Hindlimb muscle (tissue), 1 donor: ENCODE data around the gene GNB1L. TPM values are rescaled to one million over a fixed set of nuclear protein-coding genes. Genes with fewer than 3 reads are reported as not detected.
"Not testable (repeated sequence)": the region's sequence is repeated elsewhere in the genome, so short reads cannot be mapped to it uniquely, and the experiment has no call there.

Experiments
- DNase-seq: peaks from one replicate; pipeline ENCODE4 v3.0.0-alpha.2; 2013
- polyA plus RNA-seq: library from polyadenylated mRNA; unstranded; fragments of 120-200 nt; gene quantifications from one replicate; pipeline ENCODE4 v1.2.1, GENCODE V29; 2013; ENCODE audit not compliant: insufficient read length

Gene GNB1L
- polyA plus RNA-seq, 1 donor, result 4.3 TPM

DNA sequence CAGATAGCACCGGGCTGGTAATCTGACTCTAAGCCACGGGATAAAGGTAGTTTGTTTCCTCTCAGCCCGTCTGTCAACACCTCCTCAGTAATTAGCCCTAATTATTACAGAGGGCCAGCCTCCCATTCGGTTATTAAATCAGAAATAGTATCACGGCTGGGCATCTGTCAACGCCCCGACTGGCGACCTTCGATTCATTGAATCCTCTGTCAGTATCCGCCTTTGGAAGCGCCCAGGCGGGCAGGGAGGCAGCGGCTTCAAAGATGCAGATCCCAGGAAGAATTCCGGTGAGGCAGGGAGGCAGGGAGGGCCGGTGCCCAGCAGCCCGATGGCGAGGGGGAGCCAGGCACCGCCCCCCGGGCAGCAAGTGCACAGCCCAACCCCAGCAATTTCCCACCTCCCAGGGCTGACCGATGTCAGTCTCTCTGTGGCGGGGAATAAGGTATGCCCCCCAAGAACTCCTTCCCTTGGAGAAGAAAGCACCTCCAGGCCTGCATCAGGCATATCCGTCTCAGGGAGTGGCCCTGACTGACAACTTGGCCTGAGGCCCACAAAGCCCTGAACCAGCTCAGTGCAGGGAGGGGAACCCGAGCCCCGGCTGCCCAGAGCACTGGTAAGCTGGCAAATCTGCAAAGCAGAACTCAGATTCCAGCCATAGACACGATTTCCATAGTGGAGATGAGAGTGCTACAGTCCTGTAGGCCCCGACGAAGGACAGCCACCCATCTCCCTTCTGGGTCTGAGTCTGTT lies 11.4 kb downstream of the GNB1L start:
- DNase-seq, result no peak

- DNase-seq, result no peak
Observed at GRCh38 chr22:19842393-19843106, 12.1 kb downstream of the GNB1L start.

- no peak for DNase-seq
Observed at GRCh38 chr22:19841641-19842392, 12.9 kb downstream of the GNB1L start.

DNA sequence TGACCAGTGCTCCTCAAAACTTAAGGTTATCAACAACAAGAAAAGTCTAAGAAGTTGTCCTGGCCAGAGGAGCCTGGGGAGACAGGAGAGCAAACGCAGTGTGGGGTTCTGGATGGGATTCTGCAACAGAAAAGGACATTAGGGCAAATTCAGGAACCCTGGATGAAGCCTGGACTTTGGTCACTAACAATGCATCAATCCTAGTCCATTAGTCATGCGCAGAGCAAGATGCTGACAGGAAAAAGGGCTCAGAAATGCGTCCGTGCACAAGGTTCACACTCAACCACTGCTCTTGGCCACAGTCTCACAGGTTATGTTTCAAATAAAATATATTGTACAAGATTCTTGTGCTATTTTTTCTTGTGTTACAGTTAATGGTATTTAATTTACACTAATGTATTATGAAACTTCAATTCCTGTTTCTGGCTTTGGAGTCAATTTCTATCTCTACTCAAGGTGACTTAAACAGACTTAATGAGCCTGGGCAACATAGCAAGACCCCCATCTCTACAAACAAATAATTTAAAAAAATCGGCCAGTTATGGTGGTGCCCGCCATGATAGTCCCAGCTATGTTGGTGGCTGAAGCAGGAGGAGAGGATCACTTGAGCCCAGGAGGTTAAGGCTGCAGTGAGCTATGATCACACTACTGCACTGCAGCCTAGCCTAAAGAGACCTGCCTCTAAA lies 13.6 kb downstream of the GNB1L start:
- DNase-seq, result no peak

GRCh38 chr22:19840059-19840458 lies 14.6 kb downstream of the GNB1L start:
- DNase-seq, result no peak

DNA sequence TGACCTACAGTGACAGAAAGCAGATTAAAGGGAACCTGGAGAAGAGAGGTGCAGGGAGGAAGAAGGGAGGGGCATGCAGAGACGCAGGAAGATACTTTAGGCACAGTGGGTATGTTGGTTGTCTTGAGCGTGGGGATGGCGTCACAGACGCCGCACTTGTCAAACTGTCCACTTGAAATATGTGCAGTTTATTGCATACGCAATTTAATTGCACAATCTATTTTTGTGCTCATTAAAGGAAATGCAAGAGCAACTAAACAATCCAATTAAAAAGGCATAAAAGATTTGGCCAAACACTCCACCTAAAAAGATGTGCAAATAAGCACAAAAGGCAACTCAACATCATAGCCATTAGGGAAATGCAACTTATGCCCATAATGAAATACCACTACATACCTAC lies 16.8 kb downstream of the GNB1L start:
- no peak for DNase-seq

DNA sequence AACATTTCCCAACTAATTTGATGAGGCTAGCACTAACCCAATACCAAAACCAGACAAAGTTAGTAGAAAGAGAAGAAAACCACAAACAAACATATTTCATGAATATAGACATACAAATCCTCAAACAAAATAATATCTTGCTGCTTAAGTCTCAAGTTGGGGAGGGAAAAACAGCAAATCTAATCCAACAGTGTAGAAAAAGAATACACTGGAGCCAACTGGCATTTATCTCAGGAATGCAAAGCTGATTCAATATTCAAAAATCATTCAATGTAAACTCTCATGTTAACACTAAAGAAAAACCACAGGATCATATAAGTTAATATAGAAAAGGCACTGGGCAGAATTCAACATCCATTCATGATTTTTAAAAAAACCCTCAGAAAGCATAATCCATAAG lies 18.2 kb downstream of the GNB1L start:
- DNase-seq, result no peak

DNA sequence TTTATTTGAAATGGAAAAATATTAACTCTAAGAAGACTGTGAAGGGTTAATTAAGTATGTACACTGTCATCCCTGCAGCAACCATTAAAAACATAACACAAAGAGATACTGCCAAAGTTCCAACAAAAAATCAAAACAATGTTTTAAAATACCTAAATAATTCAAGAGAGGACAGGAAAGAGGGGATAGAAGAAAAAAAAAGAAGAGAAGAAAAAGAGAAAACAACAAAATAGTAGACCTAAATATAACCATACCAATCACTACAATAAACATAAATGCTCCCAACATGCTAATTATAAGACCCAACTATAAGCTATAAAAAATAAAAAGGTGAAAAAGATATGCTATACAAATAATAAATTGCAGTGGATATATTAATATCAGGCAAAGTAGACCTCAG lies 20.1 kb downstream of the GNB1L start:
- DNase-seq, result no peak

DNA sequence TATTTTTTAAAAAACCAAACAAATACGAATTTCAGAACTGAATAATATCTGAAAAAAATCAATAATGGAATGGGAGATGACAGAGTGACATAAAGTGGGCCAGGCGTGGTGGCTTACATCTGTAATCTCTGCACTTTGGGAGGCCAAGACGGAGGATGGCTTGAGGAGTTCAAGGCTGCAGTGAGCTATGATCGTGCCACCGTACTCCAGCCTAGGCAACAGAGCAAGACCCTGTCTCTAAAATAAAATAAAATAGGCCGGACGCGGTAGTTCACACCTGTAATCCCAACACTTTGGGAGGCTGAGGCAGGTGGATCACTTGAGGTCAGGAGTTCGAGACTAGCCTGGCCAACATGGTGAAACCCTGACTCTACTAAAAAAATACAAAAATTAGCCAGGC lies 21.3 kb downstream of the GNB1L start:
- DNase-seq, result not testable (repeated sequence)

DNA sequence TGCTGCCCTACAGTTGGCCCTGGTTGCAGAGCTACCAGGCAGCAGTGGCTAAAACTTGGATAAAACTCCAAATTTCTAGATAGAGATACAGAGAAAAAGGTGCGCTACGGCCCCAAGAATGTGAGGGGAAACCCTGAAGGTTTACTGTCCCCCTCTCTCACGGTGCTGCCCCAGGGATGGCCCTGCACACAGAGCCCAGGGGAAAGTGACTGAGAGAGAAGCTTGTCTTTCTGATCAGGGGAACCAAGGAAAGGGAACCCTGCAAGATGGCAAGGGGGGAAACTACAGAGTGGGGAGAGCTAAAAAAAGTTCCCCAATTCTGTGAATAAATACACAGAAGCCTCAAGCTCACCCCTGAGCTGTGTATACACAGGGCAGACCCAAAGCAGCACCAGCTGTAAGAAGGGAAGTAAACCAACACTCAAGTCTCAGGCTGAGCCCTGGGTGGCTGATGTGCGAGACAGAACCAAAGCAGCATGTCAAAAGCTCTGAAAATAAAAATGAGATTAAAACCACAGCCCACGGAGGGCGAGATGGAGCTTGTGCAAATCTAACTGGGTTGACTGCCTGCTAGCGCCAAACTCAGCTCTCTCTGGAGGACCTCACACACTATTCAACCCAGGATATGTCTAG lies 22.1 kb downstream of the GNB1L start:
- no peak for DNase-seq

DNA sequence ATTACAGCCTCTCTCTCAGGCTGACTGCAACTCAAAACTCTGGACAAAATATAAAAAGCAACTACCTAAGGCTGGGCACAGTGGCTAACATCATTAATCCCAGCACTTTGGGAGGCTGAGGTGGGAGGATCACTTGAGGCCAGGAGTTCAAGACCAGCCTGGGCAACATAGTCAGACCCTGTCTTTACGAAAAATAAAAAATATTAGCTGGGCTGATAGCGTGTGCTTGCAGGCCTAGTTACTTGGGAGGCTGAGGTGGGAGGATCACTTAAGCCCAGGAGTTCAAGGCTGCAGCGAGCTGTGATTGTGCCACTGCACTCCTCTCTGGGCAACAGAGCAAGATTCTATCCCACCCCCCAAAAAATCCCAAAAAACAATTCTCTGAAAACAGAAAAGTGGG lies 22.7 kb downstream of the GNB1L start:
- not testable (repeated sequence) for DNase-seq

DNA sequence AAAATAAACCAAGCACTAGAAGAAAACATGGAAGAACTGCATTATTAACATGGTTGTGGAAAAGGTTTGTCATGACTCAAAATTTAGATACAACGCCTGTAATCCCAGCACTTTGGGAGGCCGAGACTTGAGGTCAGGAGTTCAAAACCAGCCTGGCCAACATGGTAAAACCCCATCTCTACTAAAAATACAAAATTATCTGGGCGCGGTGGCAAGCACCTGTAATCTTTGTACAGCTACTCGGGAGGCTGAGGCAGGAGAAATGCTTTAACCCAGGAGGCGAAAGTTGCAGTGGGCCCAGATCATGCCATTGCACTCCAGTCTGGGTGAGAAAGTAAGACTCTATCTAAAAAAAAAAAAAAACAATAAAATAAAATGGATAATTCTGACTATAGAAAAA lies 23.7 kb downstream of the GNB1L start:
- no peak for DNase-seq

- DNase-seq, result no peak
Observed at GRCh38 chr22:19828035-19828401, 26.7 kb downstream of the GNB1L start.

DNA sequence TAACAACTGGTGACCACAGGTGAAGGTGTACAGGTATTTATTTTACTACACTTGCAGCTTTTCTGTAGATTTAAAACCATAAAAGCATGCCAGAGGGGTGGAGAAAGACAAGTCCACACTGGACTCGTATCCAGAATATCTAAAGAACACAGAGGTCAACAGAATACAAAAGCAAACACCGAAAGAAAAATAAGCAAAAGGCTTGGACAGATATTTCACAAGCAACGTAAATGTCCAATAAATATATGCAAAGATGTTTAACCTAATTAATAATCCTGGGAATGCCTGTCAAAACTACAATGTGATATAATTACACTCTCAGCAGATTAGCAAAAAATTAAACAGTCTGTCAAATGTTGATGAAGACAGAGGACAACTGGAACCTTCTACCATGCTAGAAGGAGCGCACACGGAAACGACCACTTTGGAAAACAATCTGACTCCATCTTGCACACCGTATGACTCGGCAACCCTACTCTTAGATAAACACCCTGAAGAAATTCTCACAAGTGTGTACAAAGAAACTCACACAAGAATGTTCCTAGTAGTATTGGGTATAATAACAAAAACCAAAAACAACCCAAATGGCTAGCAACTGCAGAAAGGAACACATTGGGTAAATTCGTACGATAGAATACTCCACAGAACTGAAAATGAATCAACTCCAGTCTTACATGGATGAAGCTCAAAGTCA lies 27.2 kb downstream of the GNB1L start:
- no peak for DNase-seq

DNA sequence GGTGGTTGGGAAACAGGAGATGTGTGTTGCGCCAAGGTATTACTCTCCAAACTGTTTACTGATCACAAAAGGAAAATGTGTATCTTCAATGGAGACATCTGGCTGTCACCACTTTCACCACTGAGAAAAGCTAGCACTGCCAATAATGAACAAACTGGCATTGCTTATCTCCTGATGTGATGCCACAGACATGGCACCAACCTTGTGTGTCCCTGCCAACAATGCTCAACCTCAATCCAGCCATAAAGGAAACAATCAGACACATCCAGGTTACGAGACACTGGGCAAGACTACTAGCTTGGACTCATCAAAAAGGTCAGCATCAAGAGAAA lies 28.1 kb downstream of the GNB1L start:
- no peak for DNase-seq

GRCh38 chr22:19825904-19826618 lies 28.6 kb downstream of the GNB1L start:
- DNase-seq, result no peak

DNA sequence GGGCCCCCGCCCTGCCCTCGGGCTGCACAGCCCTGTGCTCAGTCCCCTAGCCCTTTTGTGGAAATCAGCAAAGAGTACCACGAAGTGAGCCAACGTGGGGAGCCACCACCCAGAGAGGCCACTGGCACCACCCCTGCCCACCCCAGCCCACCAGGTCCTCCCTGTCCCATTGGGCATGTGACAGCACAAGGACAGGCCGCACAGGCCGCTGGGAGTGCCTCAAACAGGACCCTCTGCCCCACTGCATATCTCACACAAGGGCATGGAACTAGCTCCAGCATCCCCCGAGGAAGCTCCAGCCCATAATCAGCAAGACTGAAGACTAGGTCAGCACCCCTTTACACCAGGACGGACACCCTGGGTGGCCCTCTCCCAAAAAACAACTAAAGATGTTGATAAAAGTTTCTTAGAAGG lies 29.7 kb downstream of the GNB1L start:
- DNase-seq, result no peak

DNA sequence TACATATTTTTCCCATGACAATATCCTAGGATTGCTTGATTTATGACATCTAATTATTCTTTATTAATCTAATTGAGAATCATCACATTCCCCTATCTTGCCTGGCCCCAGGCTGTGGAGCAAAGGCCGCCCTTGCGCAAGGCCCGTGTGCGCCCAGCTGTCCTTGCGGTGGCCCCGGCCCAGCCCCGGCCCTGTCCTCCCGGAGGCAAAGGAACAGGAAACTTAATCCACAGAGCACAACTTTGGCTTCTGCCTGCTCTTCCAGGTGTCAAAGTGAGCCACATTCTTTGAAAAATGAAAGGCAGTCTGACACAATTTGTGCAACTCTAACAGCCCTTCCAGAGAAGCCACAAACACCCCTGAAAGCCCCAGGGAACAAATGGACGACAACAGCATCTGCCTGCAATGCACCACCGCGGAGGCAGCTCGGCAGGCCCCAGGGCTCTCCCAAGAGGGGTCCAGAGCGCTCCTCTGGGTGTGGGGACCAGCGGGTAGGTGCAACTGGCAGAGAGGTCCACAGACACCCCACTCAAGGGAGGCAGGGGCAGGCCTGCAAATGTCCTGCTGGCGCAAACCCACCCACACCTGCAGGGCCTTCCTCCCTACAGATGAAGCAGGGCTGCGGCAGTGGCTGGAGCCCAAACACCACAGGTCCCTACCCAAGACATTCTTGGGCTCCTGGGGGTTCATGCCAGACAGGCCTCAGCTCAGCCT lies 30.3 kb downstream of the GNB1L start:
- no peak for DNase-seq

GRCh38 chr22:19823902-19824211 lies 30.8 kb downstream of the GNB1L start:
- DNase-seq, result no peak

- DNase-seq, result no peak
Observed at GRCh38 chr22:19823191-19823901, 31.3 kb downstream of the GNB1L start.
